Endodermal cell (in vitro differentiated cells): ENCODE results near the gene MYLK3. TPM values are rescaled to one million over a fixed set of nuclear protein-coding genes. Genes with fewer than 3 reads are reported as not detected.
"Not testable (repeated sequence)": the region's sequence is repeated elsewhere in the genome, so short reads cannot be mapped to it uniquely, and the experiment has no call there.

Source experiments
- DNase-seq: peaks from one replicate; pipeline ENCODE4 v3.0.0-alpha.2; 2017
- H3K27ac ChIP-seq: 2 replicates; pipeline ENCODE4 v1.5.1; 2013; ENCODE audit warnings: mild to moderate bottlenecking, low read depth, low read length, moderate library complexity
- H3K27me3 ChIP-seq: 2 replicates; pipeline ENCODE4 v1.6.1; 2013; ENCODE audit warnings: mild to moderate bottlenecking, low read length, moderate library complexity; ENCODE audit not compliant: insufficient read depth, control insufficient read depth, poor library complexity, severe bottlenecking
- H3K36me3 ChIP-seq: 2 replicates; pipeline ENCODE4 v1.7.0; 2013; ENCODE audit warnings: mild to moderate bottlenecking, low read length, moderate library complexity; ENCODE audit not compliant: control insufficient read depth, insufficient read depth
- H3K4me1 ChIP-seq: one replicate; pipeline ENCODE4 v1.7.0; 2013; ENCODE audit warnings: low read length; ENCODE audit not compliant: control insufficient read depth, insufficient read depth
- H3K4me3 ChIP-seq: 2 replicates; pipeline ENCODE4 v1.5.1; 2013; ENCODE audit warnings: mild to moderate bottlenecking, low read length, moderate library complexity
- H3K9ac ChIP-seq: 2 replicates; pipeline ENCODE4 v1.6.1; 2013; ENCODE audit warnings: mild to moderate bottlenecking, low read length, moderate library complexity; ENCODE audit not compliant: poor library complexity, severe bottlenecking; ENCODE audit errors: extremely low read depth
- H3K9me3 ChIP-seq: 2 replicates; pipeline ENCODE4 v1.6.1; 2013; ENCODE audit warnings: mild to moderate bottlenecking, low read length, moderate library complexity; ENCODE audit not compliant: control insufficient read depth
- H3K27ac Mint-ChIP-seq: 2 replicates; pipeline ENCODE4 v1.8.0; 2020; ENCODE audit warnings: mixed read lengths
- H3K27me3 Mint-ChIP-seq: 2 replicates; pipeline ENCODE4 v1.8.0; 2021; ENCODE audit warnings: mild to moderate bottlenecking, mixed read lengths; ENCODE audit not compliant: insufficient read depth
- H3K36me3 Mint-ChIP-seq: 2 replicates; pipeline ENCODE4 v1.8.0; 2020; ENCODE audit warnings: low read depth, mixed read lengths
- H3K4me1 Mint-ChIP-seq: 2 replicates; pipeline ENCODE4 v1.8.0; 2020; ENCODE audit warnings: mixed read lengths
- H3K4me3 Mint-ChIP-seq: 2 replicates; pipeline ENCODE4 v1.8.0; 2020; ENCODE audit warnings: mild to moderate bottlenecking, moderate library complexity, mixed read lengths
- H3K9me3 Mint-ChIP-seq: 2 replicates; pipeline ENCODE4 v1.8.0; 2020; ENCODE audit warnings: mild to moderate bottlenecking, mixed read lengths
- WGBS, 2 experiments: methylation state at CpG; one replicate each; pipeline versions ENCODE4 v1.1.5 to v1.1.7; 2013; ENCODE audit warnings: missing lambda C conversion rate in 2 of 2, mixed read lengths in 1 of 2; ENCODE audit not compliant: insufficient coverage in 1 of 2, insufficient read length in 1 of 2; 5-methylcytosine and 5-hydroxymethylcytosine counted together
- total RNA-seq, 2 donors: library from RNA; stranded (reverse); fragmentation: NEBNext Ultra II Directional in 1 of 2; extraction: Animal tissue kit (Norgen Biotek cat#: 25700) in 1 of 2; gene quantifications; 2 replicates in 1 of 2; 3 replicates in 1 of 2; pipeline ENCODE4 v1.2.1, GENCODE V29; 2021
- TF ChIP-seq, protein P1 (sequence below): fragments of 200-600 bp; sonication (generic); conservative IDR thresholded peaks from 2 replicates; pipeline ENCODE4 v1.5.0; 2021; ENCODE audit warnings: antibody characterized with exemption, mild to moderate bottlenecking

Gene MYLK3
- total RNA-seq, 2 donors from 2014 or later: 2.3 to 4.0 TPM

DNA sequence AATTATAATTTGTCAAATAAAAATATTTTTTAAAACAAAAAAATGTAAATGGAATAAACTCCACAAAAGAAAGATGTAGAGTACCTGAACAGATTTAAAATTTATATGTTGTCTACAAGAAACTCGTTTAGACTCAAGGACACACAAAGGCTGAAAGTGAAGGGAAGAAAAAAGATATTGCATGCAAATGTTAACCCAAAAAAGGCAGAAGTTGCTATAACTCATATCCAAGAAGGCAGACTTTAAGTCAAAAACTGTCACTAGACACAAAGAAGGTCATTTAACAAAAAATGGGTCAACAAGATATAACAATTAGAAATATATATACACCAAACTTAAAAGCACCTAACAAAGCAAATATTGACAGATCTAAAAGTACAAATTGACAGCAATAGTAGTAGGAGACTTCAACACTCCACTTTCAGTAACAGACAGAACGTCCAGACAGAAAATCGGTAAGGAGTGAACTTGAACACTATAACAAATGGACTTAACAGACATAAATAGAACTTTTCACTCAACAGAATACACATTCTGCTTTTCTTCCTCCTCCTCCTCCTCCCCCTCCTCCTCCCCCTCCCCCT lies 40.8 kb upstream of the MYLK3 start:
- Mint-ChIP-seq H3K4me1 (peaks cover 21% of the 10 kb centered on the region), H3K27ac (no peak overlapping the region), H3K27me3 (no peaks in the 10 kb centered on the region), H3K9me3 (peaks cover 35% of the 10 kb centered on the region), H3K4me3 (no peak overlapping the region), H3K36me3 (peaks cover 9% of the 10 kb centered on the region)
- DNase-seq: no peak
- Histone ChIP-seq H3K27ac (no peak overlapping the region), H3K9me3 (peaks cover 28% of the 10 kb centered on the region), H3K4me1 (peaks cover 7% of the 10 kb centered on the region), H3K9ac (no peak overlapping the region), H3K36me3 (peaks cover 5% of the 10 kb centered on the region), H3K27me3 (no peaks in the 10 kb centered on the region), H3K4me3 (no peak overlapping the region)
- TF ChIP-seq, protein P1, sequence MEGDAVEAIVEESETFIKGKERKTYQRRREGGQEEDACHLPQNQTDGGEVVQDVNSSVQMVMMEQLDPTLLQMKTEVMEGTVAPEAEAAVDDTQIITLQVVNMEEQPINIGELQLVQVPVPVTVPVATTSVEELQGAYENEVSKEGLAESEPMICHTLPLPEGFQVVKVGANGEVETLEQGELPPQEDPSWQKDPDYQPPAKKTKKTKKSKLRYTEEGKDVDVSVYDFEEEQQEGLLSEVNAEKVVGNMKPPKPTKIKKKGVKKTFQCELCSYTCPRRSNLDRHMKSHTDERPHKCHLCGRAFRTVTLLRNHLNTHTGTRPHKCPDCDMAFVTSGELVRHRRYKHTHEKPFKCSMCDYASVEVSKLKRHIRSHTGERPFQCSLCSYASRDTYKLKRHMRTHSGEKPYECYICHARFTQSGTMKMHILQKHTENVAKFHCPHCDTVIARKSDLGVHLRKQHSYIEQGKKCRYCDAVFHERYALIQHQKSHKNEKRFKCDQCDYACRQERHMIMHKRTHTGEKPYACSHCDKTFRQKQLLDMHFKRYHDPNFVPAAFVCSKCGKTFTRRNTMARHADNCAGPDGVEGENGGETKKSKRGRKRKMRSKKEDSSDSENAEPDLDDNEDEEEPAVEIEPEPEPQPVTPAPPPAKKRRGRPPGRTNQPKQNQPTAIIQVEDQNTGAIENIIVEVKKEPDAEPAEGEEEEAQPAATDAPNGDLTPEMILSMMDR: no peak
- WGBS, 2 experiments: 80% methylated on average over 3 of the region's 3 CpGs; no CpG with 5 or more reads in 1 of the 2 experiments

DNA sequence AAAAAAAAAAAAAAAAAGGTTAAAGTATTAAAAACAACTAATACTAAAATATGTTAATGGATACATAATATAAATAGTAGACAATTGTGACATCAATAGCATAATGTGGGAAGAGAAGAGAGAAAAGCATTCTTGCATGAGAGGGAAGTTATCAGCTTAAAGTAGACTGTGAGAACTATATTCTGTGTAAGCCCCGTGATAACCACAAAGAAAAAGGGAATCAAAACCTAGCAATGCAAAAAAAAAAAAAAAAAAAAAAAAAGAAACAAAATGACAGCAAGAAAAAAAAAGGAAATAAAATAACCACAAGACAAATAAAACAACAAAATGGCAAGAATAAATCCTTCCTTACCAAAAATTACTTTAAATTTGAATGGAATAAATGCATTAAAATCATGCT lies 39.8 kb upstream of the MYLK3 start:
- H3K27ac Mint-ChIP-seq: no peak overlapping the region
- Histone ChIP-seq H3K27me3 (no peaks in the 10 kb centered on the region), H3K9me3 (peaks cover 17% of the 10 kb centered on the region), H3K4me3 (no peak overlapping the region), H3K27ac (no peak overlapping the region), H3K4me1 (peaks cover 7% of the 10 kb centered on the region), H3K36me3 (no peaks in the 10 kb centered on the region), H3K9ac (no peak overlapping the region)
- TF ChIP-seq, protein P1: no peak
- H3K4me1 Mint-ChIP-seq: peaks cover 21% of the 10 kb centered on the region
- no peaks in the 10 kb centered on the region for H3K27me3 Mint-ChIP-seq
- WGBS, 2 experiments: no CpG with 5 or more reads among the region's 1 CpG
- DNase-seq: no peak
- H3K9me3 Mint-ChIP-seq: peaks cover 31% of the 10 kb centered on the region
- H3K36me3 Mint-ChIP-seq: peaks cover 3% of the 10 kb centered on the region
- H3K4me3 Mint-ChIP-seq: no peak overlapping the region

DNA sequence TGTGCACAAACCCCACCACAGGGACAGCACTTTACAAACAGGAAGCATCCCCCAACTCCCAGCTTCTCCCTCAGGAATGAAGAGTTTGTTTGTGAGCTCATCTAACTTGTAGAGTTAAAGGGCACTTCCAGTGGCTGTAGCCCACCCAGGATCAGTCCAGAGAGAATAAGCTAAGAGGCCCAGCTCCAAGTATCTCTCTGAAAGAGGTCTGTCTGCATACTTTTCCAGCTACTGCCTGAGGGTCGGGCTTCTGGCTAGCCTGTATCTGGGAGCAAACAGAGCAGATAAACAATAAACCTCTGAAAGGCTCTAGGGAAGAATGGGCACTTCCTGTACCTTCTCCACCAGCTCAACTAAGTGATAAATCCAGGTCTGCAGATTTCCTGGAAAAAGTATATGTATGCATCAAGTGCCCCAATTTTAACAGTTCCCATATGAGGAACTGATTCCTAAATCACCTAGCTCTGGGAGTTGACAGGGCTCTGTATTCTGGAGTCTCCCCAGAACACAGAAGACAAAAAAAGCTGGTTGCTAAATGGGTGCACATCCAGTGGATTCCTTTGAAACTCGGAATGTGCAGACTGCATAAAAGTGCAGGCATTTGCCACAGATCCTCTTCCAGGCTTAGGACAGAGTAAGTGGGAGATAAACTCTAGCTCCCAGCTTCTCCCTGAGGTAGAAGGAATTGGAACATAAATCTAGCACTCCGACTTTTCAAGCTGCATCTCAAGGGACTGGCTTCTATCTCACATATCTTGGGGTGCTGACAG lies 37.1 kb upstream of the MYLK3 start:
- Histone ChIP-seq H3K27ac (no peak overlapping the region), H3K4me1 (peaks cover 7% of the 10 kb centered on the region), H3K36me3 (no peaks in the 10 kb centered on the region), H3K9me3 (peaks cover 17% of the 10 kb centered on the region), H3K9ac (no peak overlapping the region), H3K27me3 (no peaks in the 10 kb centered on the region), H3K4me3 (peak overlapping the region; percentile 57)
- DNase-seq: peak; percentile 56
- Mint-ChIP-seq H3K36me3 (peaks cover 3% of the 10 kb centered on the region), H3K4me3 (no peak overlapping the region), H3K27me3 (no peaks in the 10 kb centered on the region), H3K4me1 (peaks cover 16% of the 10 kb centered on the region), H3K27ac (peak overlapping the region; percentile 94), H3K9me3 (peaks cover 25% of the 10 kb centered on the region)
- TF ChIP-seq, protein P1: no peak
- WGBS, 2 experiments: 78 to 81% methylated on average over 3 of the region's 3 CpGs

DNA sequence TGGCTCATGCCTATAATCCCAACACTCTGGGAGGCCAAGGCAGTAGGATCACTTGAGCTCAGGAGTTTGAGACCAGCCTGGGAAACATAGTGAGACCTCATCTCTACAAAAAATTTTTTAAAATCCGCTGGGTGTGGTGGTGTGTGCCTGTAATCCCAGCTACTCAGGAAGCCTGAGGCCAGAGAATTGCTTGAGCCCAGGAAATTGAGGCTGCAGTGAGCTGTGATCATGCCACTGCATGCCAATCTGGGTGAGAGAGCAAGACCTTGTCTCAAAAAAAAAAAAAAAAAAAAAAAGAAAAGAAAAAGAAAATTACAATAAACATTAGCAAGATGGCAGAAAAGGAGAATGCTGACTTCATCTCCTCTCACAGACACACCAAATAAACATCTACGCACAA lies 36.4 kb upstream of the MYLK3 start:
- 94% methylated on average over 2 of the region's 2 CpGs; no CpG with 5 or more reads in 1 of the 2 experiments for WGBS, 2 experiments
- H3K36me3 Mint-ChIP-seq, H3K36me3 ChIP-seq, H3K4me3 Mint-ChIP-seq, H3K27me3 ChIP-seq, H3K27ac ChIP-seq, DNase-seq, H3K4me3 ChIP-seq, H3K27me3 Mint-ChIP-seq, H3K9ac ChIP-seq, H3K4me1 ChIP-seq: not testable (repeated sequence)
- Mint-ChIP-seq H3K9me3 (peaks cover 23% of the 10 kb centered on the region), H3K27ac (peak overlapping the region; percentile 94), H3K4me1 (peaks cover 13% of the 10 kb centered on the region)
- peaks cover 16% of the 10 kb centered on the region for H3K9me3 ChIP-seq
